ENCODE results near the gene RHBDF2.

The RHBDF2 gene

DNA sequence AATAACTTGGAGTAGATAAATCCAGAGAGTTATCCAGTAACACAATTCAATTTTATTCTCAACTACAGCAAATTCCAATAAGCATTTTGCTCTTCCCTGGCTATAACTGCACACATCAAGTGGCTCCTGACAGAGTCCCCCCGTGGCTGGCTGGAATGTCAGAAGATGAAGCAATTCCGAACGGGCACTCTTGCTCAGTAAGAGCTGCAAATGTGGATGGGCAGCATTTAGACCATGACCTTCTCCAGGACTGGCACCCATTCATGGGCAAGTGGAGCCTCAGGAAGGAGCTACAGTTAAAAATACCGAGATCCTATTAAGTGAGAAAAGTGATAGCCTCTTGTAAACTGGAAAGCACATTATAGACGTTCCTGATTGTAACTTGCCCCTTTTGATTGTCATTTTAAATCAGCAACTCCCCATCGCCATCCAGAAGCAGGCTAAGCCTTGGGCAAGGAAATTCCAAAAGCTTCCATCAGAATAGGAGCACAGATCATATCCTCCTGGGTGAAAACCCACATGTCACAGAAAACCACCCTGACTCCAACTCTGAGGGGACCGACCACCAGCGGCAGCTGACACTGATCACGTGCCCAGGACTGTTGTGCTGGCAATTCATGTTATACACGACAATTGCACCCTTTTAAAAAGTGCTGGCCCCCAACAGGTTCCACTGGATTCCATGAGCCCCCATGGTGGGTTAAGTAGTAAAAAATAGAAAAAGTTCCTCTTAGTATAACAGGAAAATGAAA is 55.4 kb downstream of the RHBDF2 start:
- H3K27ac Mint-ChIP-seq (ENCODE audit: low read depth), result peak overlapping the region; percentile 54
- no peaks in the 10 kb centered on the region for H3K9me3 Mint-ChIP-seq
- H3K4me3 Mint-ChIP-seq, result no peak overlapping the region
- peaks cover 80% of the 10 kb centered on the region for H3K4me1 Mint-ChIP-seq
- peaks cover 5% of the 10 kb centered on the region for H3K36me3 Mint-ChIP-seq (ENCODE audit: insufficient read depth)
- no peaks in the 10 kb centered on the region for H3K27me3 Mint-ChIP-seq
- ATAC-seq (replicated peaks; ENCODE audit: extremely low read depth, poor library complexity, severe bottlenecking), result no peak
- no peak for DNase-seq (ENCODE audit: low spot score in 2 of 2)

DNA sequence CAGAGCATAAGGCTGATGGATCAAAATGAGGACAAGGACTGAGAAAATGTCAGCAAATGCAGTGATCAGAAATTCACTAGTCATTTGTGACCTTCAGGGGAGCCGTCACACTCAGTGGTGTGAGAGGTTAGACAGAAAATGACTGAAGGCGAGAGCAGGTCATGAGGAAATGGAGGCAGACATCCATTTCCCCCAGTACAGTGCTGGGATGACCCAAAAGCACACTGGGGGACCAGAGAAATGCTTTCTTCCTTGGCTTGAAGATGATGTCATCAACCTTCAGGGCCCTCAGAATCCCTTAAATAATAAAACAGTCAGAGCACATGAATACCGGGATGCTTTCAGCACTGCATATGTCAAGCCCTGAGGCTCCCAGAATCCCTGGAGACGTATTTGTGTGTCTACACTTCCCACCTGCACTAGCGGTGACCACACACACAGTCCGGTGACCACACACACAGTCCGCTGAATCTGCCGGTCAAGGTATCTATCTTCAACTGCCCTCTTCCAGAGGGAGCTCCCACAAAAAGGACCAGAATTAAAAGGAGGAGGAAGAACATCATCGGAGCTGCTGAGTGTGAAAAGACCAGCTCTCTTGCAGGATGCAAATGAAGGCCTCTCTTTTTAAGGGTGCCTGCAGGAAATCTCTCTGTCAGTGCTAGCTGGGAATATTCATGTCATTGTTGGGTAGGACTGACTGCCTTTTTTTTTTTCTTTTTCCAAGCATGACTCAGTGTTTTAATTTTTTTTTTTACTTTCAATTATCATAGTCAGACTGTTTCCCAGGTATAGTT is 56.5 kb downstream of the RHBDF2 start:
- DNase-seq (ENCODE audit: low spot score in 2 of 2), result no peak
- no peak for ATAC-seq (replicated peaks; ENCODE audit: extremely low read depth, poor library complexity, severe bottlenecking)
- Mint-ChIP-seq H3K27me3 (no peaks in the 10 kb centered on the region), H3K36me3 (ENCODE audit: insufficient read depth) (peaks cover 5% of the 10 kb centered on the region), H3K4me3 (no peak overlapping the region), H3K9me3 (no peaks in the 10 kb centered on the region), H3K4me1 (peaks cover 77% of the 10 kb centered on the region), H3K27ac (ENCODE audit: low read depth) (peak overlapping the region; percentile 24)

DNA sequence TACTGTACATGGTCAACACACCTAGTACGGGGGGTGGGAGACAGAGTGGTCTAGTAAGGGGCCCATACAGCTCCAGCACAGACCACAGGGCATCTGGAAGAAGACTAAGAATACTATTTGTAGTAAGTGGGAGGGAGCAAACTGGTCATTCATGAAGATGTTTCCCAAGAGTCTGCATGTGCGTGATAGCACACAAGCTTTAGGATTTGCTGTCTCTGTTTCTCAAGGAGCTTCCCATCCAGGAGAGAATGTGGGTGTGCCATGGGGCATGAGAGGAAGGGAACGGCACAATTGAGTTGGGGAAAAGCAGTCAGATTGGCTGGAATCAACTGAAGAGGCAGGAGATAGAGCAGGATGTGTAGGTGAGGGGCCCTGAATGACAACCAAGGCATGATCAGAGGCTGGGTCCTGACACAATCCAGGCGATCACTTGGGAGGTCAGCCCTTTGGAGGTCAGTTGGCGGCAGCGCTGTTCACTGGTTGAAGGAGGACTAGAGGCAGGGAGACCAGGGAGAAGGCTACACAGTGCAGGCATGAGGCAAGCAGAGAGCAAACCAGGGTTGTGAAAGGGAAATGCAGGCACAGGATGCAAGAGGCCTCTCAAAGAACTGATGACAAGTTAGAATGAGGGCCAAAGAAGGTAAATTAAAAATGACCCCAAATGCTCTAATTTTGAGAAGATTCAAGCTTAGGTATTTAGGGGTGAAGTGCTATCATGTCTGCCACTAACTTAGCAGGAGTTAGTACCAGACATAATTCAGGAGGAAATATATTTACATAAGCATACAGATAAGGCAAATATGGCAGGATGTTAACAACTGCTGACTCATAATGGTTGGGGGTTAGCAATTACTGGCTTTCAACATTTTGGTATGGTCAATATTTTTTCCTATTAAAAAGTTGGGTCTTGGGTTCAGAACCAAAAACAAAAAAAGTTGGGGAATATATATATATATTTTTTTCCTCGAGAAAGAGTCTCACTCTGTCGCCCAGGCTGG is 58.6 kb downstream of the RHBDF2 start:
- Mint-ChIP-seq H3K9me3 (no peaks in the 10 kb centered on the region), H3K27ac (ENCODE audit: low read depth) (peak overlapping the region; percentile 32)

DNA sequence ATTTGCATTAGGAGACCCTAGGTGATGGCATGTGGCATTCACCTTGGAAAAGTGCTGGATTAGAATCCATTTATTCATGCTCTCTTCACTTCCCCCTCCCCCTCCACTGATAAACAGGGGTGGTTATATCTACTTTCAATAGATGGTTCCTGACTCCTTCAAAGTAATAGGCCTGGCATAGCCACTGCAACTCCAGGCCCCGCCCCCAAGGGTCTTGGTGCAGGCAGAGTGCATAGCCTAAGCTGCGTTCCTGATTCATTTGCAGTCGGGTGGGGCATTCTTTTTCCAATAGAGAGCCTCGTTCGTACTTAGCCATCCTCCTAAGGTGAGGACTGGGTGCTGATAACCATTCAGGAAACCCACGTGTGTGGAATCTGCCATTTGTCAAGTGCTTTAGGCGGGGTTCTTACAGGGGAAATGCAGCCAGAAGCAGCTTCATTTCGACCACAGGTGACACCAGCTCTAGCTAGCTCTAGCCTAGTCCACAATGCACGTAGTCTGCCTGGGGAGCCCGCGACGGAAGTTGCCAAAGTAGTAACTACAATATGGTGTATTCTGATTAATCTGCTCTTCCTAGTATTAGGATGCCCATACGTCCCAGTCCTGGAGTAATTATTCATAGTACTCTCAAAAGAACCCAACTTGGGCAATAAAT is 59.4 kb downstream of the RHBDF2 start:
- no peak overlapping the region for H3K4me3 Mint-ChIP-seq
- H3K36me3 Mint-ChIP-seq (ENCODE audit: insufficient read depth), result peaks cover 9% of the 10 kb centered on the region
- no peak overlapping the region for H3K27ac Mint-ChIP-seq (ENCODE audit: low read depth)
- no peak for DNase-seq (ENCODE audit: low spot score in 2 of 2)
- H3K4me1 Mint-ChIP-seq, result peaks cover 74% of the 10 kb centered on the region
- ATAC-seq (replicated peaks; ENCODE audit: extremely low read depth, poor library complexity, severe bottlenecking), result no peak
- H3K27me3 Mint-ChIP-seq, result no peaks in the 10 kb centered on the region
- H3K9me3 Mint-ChIP-seq, result no peaks in the 10 kb centered on the region

More for the DNA sequence above, 58.6 kb downstream of the RHBDF2 start:
- H3K27me3 Mint-ChIP-seq, result no peaks in the 10 kb centered on the region
- no peak overlapping the region for H3K4me3 Mint-ChIP-seq
- peaks cover 7% of the 10 kb centered on the region for H3K36me3 Mint-ChIP-seq (ENCODE audit: insufficient read depth)
- no peak for ATAC-seq (replicated peaks; ENCODE audit: extremely low read depth, poor library complexity, severe bottlenecking)
- peaks cover 81% of the 10 kb centered on the region for H3K4me1 Mint-ChIP-seq
- DNase-seq (ENCODE audit: low spot score in 2 of 2), result no peak

DNA sequence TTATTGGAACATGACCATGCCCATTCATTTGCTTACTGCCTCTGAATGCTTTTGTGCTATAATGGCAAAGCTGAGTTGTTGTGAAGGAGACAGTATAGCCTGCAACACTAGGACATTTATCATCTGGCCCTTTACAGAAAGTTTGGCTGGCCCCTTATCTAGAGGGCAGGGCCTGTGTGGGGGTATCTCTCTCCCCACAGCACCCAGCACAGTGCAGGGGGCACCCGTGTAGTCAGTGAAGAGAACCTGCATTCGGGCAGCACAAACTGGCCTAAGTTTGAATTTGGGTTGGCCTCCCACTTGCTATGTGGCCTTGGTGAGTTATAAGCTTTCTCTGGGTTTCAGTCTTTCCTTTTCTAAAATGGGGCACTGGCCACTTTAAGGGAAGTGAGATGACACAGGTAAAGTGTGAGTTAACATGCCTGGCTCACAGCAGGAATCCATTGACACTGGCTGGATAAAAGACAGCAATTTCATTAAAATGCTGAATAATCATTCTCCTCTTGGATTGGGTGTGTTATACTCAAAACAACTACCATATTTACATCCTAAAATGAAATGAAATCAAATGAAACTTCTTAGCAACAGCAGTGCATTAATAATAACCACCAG is 60.4 kb downstream of the RHBDF2 start:
- peaks cover 10% of the 10 kb centered on the region for H3K36me3 Mint-ChIP-seq (ENCODE audit: insufficient read depth)
- no peak overlapping the region for H3K4me3 Mint-ChIP-seq
- H3K4me1 Mint-ChIP-seq, result peaks cover 70% of the 10 kb centered on the region

DNA sequence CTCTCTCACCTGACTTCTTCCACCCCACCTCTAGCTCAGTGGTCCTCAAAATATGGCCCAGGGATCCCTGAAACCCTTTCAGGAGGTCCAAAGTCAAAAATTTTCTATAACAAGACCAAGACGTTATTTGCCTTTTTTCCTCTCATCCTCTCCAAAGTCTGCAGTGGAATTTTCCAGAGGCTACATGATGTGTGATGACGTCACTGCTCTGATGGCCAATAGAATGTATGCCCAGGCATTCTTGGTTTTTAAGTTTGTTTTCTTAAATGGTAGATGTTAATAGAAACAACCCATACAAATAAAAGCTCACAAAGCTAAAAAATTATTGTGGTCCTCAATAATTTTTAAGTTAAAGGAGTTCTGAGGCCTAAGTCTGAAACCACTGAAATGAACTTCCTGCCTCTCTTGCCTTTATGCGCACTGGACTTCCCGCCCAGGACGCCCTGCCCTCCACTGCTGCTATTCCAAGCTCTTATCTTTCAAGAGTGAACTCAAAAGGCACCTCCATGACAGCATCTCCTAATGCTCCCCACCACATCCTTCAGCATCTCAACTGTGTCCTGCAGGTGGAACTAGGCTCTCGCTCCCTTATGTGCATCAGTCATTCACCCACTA is 61.8 kb downstream of the RHBDF2 start:
- Mint-ChIP-seq H3K4me3 (no peak overlapping the region), H3K27me3 (no peaks in the 10 kb centered on the region), H3K36me3 (ENCODE audit: insufficient read depth) (peaks cover 14% of the 10 kb centered on the region), H3K9me3 (no peaks in the 10 kb centered on the region), H3K4me1 (peaks cover 56% of the 10 kb centered on the region), H3K27ac (ENCODE audit: low read depth) (no peak overlapping the region)
- DNase-seq (ENCODE audit: low spot score in 2 of 2) (no peak), ATAC-seq (replicated peaks; ENCODE audit: extremely low read depth, poor library complexity, severe bottlenecking) (no peak)

More for the DNA sequence above, 60.4 kb downstream of the RHBDF2 start:
- Mint-ChIP-seq H3K27ac (ENCODE audit: low read depth) (no peak overlapping the region), H3K27me3 (no peaks in the 10 kb centered on the region), H3K9me3 (no peaks in the 10 kb centered on the region)
- ATAC-seq (replicated peaks; ENCODE audit: extremely low read depth, poor library complexity, severe bottlenecking) (no peak), DNase-seq (ENCODE audit: low spot score in 2 of 2) (no peak)

DNA sequence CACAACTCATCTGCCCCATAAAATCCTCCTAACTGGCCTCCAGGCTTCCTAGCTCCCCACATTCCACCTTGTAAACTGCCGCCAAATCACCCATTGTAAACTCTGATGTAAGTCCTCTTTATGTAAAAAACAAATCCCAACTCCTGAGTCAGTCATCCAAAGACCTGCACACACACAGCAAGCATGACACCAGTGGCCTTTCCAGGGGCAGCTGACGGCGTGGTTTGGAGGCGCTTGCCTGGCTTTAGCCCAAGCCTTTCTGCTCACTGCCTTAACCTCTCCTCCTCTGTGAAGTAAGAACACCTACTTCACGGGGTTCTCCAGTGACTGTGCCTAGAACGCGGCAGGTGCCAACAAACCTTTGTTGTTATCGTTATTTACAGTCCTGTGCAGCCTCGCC is 62.3 kb downstream of the RHBDF2 start:
- DNase-seq (ENCODE audit: low spot score in 2 of 2) (no peak), ATAC-seq (replicated peaks; ENCODE audit: extremely low read depth, poor library complexity, severe bottlenecking) (no peak)
- Mint-ChIP-seq H3K27me3 (no peaks in the 10 kb centered on the region), H3K4me3 (no peak overlapping the region), H3K27ac (ENCODE audit: low read depth) (no peak overlapping the region), H3K36me3 (ENCODE audit: insufficient read depth) (peaks cover 15% of the 10 kb centered on the region), H3K9me3 (no peaks in the 10 kb centered on the region), H3K4me1 (peaks cover 51% of the 10 kb centered on the region)

DNA sequence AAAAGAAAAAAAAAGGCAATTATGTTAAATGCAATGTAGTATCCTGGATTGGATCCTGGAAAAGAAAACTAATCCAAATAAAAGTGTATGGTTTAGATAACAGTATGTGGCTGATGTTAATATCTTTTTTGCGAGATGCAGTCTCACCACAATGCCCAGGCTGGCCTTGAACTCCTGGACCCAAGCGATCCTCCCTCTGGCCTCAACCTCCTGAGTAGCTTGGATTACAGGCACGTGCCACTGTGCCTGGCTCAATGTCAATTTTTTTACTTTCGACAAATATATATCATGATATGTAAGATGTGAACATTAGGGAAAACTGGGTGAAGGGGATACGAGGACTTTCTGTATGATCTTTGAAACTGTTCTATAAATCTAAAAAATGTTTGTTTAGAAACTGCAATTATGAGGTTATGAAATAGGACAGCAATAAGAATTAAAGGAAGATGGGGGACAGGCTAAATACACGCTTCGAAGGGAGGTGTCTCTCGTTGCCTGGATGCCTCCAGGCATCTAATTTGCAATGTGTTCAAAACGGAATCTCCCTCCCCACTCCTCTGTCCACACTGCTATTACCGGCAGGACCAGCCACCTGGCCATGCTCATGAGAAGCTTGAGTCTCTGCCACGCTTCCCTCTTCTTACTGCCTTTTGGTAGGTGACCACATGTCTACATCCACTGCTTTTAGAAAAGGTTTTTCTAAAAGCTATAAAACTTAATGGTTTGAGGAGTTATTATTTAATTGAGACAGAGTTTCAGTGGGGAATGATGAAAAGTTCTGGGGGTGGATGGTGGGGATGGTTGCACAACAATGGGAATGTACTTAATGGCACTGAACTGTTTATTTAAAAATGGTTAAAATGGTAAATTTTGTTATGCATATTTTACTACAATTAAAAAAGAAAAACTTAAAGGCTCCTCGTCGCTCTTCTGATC is 63.5 kb downstream of the RHBDF2 start:
- Mint-ChIP-seq H3K27ac (ENCODE audit: low read depth) (no peak overlapping the region), H3K9me3 (no peaks in the 10 kb centered on the region), H3K4me3 (no peak overlapping the region), H3K36me3 (ENCODE audit: insufficient read depth) (peaks cover 15% of the 10 kb centered on the region), H3K4me1 (peaks cover 43% of the 10 kb centered on the region), H3K27me3 (no peaks in the 10 kb centered on the region)
- DNase-seq (ENCODE audit: low spot score in 2 of 2) (no peak), ATAC-seq (replicated peaks; ENCODE audit: extremely low read depth, poor library complexity, severe bottlenecking) (no peak)

DNA sequence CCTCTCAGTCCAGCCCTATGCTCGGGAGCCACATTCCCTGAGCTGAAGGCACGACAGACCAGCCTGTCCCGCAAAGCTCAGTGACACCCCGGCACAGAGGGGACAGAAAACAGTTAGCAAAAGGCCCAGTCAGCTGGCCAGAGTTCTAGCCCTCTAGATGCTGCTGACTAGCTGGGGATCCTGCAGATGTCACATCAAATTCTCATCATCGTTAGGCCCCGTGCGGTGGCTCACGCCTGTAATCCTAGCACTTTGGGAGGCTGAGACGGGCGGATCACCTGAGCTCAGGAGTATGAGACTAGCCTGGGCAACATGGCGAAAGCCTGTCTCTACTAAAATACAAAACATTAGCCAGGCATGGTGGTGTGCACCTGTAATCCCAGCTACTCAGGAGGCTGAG is 65.5 kb downstream of the RHBDF2 start:
- Mint-ChIP-seq H3K9me3 (no peaks in the 10 kb centered on the region), H3K36me3 (ENCODE audit: insufficient read depth) (peaks cover 12% of the 10 kb centered on the region), H3K27ac (ENCODE audit: low read depth) (no peak overlapping the region), H3K27me3 (no peaks in the 10 kb centered on the region), H3K4me1 (peaks cover 31% of the 10 kb centered on the region), H3K4me3 (no peak overlapping the region)
- DNase-seq (ENCODE audit: low spot score in 2 of 2) (no peak), ATAC-seq (replicated peaks; ENCODE audit: extremely low read depth, poor library complexity, severe bottlenecking) (no peak)

DNA sequence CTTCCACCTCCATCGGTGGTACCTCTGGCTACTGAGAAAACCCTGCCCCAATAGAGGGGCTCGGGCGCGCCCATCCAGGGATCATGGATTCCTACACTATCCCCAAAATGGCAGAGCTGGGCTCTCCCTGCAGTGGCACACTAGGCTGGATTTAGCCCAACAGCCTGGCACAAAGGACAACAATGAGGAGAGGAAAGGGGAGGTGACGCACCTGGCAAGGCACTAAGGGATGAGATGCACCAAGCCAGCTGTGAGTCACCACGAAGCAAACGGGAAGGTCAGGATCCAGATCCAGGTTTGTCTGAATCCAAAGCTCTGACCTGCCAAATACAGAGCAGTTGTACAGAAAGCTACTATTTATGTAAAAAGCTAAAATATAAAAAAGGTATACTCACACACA is 66.4 kb downstream of the RHBDF2 start:
- Mint-ChIP-seq H3K27me3 (no peaks in the 10 kb centered on the region), H3K4me3 (no peak overlapping the region), H3K27ac (ENCODE audit: low read depth) (no peak overlapping the region), H3K36me3 (ENCODE audit: insufficient read depth) (peaks cover 12% of the 10 kb centered on the region), H3K9me3 (no peaks in the 10 kb centered on the region), H3K4me1 (peaks cover 32% of the 10 kb centered on the region)
- no peak for DNase-seq (ENCODE audit: low spot score in 2 of 2)
- ATAC-seq (replicated peaks; ENCODE audit: extremely low read depth, poor library complexity, severe bottlenecking), result no peak

DNA sequence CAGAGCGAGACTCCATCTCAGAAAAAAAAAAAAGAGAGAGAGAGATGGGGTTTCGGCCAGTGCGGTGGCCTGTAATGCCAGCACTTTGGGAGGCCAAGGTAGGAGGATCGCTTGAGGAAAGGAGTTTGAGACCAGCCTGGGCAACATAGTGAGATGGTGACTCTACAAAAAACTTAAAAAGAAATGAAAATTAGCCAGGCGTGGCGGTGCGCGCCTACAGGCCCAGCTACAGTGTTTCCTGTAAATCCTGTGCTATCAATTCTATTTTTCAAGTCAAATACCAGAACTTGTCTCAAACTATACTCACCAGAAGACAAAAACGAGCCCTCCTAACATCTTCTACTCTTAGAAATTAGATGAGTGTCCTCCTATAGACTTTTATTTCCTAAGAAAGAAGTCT is 67.5 kb downstream of the RHBDF2 start:
- ATAC-seq (replicated peaks; ENCODE audit: extremely low read depth, poor library complexity, severe bottlenecking), result no peak
- H3K9me3 Mint-ChIP-seq, result no peaks in the 10 kb centered on the region
- H3K27ac Mint-ChIP-seq (ENCODE audit: low read depth), result no peak overlapping the region
- H3K27me3 Mint-ChIP-seq, result no peaks in the 10 kb centered on the region
- H3K36me3 Mint-ChIP-seq (ENCODE audit: insufficient read depth), result peaks cover 10% of the 10 kb centered on the region
- no peak overlapping the region for H3K4me3 Mint-ChIP-seq
- no peak for DNase-seq (ENCODE audit: low spot score in 2 of 2)
- H3K4me1 Mint-ChIP-seq, result peaks cover 22% of the 10 kb centered on the region
